HEK293 (cell line): ENCODE data around the gene METTL6.

ENCODE experiments used
- CTCF ChIA-PET: fragments of 350-600 bp; formaldehyde crosslinking; extraction: SDS; loops from one replicate; lab custom pipeline; 2021; ENCODE audit warnings: antibody characterized with exemption; lab: Yijun Ruan, JAX
- POLR2A ChIA-PET: fragments of 300-600 bp; formaldehyde crosslinking; extraction: SDS; loops from one replicate; lab custom pipeline; 2020; ENCODE audit warnings: antibody characterized with exemption, inconsistent platforms; lab: Yijun Ruan, JAX
- H3K27ac ChIP-seq: fragments of 200-500 bp; sonication (Bioruptor generic); 2 replicates; pipeline ENCODE4 v1.5.1; 2014; ENCODE audit warnings: low read depth, low read length, control low read depth, inconsistent platforms; ENCODE audit errors: extremely low read depth
- H3K36me3 ChIP-seq, 2 experiments: fragments of 200-500 bp in 1 of 2; sonication (Bioruptor generic) in 1 of 2; 1 replicate in 1 of 2; 2 replicates in 1 of 2; pipeline ENCODE4 v1.5.1; 2014 to 2017; ENCODE audit warnings: inconsistent platforms in 2 of 2, low read length in 2 of 2; ENCODE audit not compliant: control insufficient read depth in 2 of 2, insufficient read depth in 1 of 2
- H3K4me1 ChIP-seq: fragments of 200-500 bp; sonication (Bioruptor generic); 2 replicates; pipeline ENCODE4 v1.5.1; 2014; ENCODE audit warnings: mild to moderate bottlenecking, low read length, inconsistent platforms; ENCODE audit not compliant: control insufficient read depth, insufficient read depth
- H3K4me3 ChIP-seq: 2 replicates; pipeline ENCODE4 v1.5.1; 2011; ENCODE audit warnings: low read depth, mild to moderate bottlenecking, control low read depth, low read length, moderate library complexity
- H3K9me3 ChIP-seq: fragments of 200-500 bp; sonication (Bioruptor generic); 2 replicates; pipeline ENCODE4 v1.5.1; 2014; ENCODE audit warnings: low read depth, low read length, inconsistent platforms; ENCODE audit not compliant: control insufficient read depth, insufficient read depth
- GLI2 ChIP-seq: fragments of 450-650 bp; formaldehyde crosslinking; IDR thresholded peaks from 2 replicates; pipeline ENCODE4; 2017; ENCODE audit warnings: missing biosample characterization, missing genetic modification characterization, low read depth, borderline replicate concordance
- WT1 ChIP-seq: fragments of 450-650 bp; formaldehyde crosslinking; IDR thresholded peaks from 2 replicates; pipeline ENCODE4 v1.5.1; 2016; ENCODE audit warnings: missing biosample characterization, missing genetic modification characterization
- ZBTB11 ChIP-seq: fragments of 450-650 bp; formaldehyde crosslinking; conservative IDR thresholded peaks from 2 replicates; pipeline ENCODE4 v1.5.1; 2016; ENCODE audit warnings: low read depth, missing biosample characterization, missing genetic modification characterization
- ZBTB21 ChIP-seq: fragments of 450-650 bp; formaldehyde crosslinking; IDR thresholded peaks from 2 replicates; pipeline ENCODE4 v1.5.1; 2017; ENCODE audit warnings: missing biosample characterization, missing genetic modification characterization
- ZBTB48 ChIP-seq: fragments of 450-650 bp; formaldehyde crosslinking; IDR thresholded peaks from 2 replicates; pipeline ENCODE4 v1.5.1; 2016; ENCODE audit warnings: missing biosample characterization, missing genetic modification characterization
- ZBTB7A ChIP-seq: fragments of 450-650 bp; formaldehyde crosslinking; IDR thresholded peaks from 2 replicates; pipeline ENCODE4 v1.5.1; 2016; ENCODE audit warnings: low read depth, missing biosample characterization, missing genetic modification characterization
- ZIC2 ChIP-seq: fragments of 450-650 bp; formaldehyde crosslinking; IDR thresholded peaks from 2 replicates; pipeline ENCODE4 v1.5.1; 2016; ENCODE audit warnings: missing biosample characterization, missing genetic modification characterization
- ZNF138 ChIP-seq: fragments of 450-650 bp; formaldehyde crosslinking; IDR thresholded peaks from 2 replicates; pipeline ENCODE4 v1.5.1; 2016; ENCODE audit warnings: missing biosample characterization, missing genetic modification characterization, borderline replicate concordance
- ZNF16 ChIP-seq: fragments of 450-650 bp; formaldehyde crosslinking; IDR thresholded peaks from 2 replicates; pipeline ENCODE4 v1.5.1; 2016; ENCODE audit warnings: low read depth, missing biosample characterization, missing genetic modification characterization
- ZNF169 ChIP-seq: fragments of 450-650 bp; formaldehyde crosslinking; IDR thresholded peaks from 2 replicates; pipeline ENCODE4 v1.5.1; 2016; ENCODE audit warnings: missing biosample characterization, missing genetic modification characterization
- ZNF18 ChIP-seq: fragments of 450-650 bp; formaldehyde crosslinking; IDR thresholded peaks from 2 replicates; pipeline ENCODE4 v1.5.1; 2016; ENCODE audit warnings: missing biosample characterization, missing genetic modification characterization
- ZNF184 ChIP-seq: fragments of 450-650 bp; IDR thresholded peaks from 2 replicates; pipeline ENCODE4 v1.5.1; 2018; ENCODE audit warnings: missing biosample characterization, mild to moderate bottlenecking, missing genetic modification characterization
- ZNF350 ChIP-seq: fragments of 450-650 bp; formaldehyde crosslinking; IDR thresholded peaks from 2 replicates; pipeline ENCODE4 v1.5.0; 2017; ENCODE audit warnings: missing biosample characterization, mild to moderate bottlenecking, missing genetic modification characterization
- ZNF561 ChIP-seq: fragments of 450-650 bp; IDR thresholded peaks from 2 replicates; pipeline ENCODE4 v1.5.1; 2018; ENCODE audit warnings: missing biosample characterization, missing genetic modification characterization, borderline replicate concordance
- ZNF610 ChIP-seq: fragments of 450-650 bp; formaldehyde crosslinking; IDR thresholded peaks from 2 replicates; pipeline ENCODE4 v1.5.1; 2016; ENCODE audit warnings: missing biosample characterization, missing genetic modification characterization, borderline replicate concordance
- ZNF621 ChIP-seq: fragments of 450-650 bp; formaldehyde crosslinking; IDR thresholded peaks from 2 replicates; pipeline ENCODE4 v1.5.1; 2017; ENCODE audit warnings: missing biosample characterization, missing genetic modification characterization
- ZNF626 ChIP-seq: fragments of 450-650 bp; sonication (Bioruptor Pico); formaldehyde crosslinking; IDR thresholded peaks from 2 replicates; pipeline ENCODE4 v1.5.1; 2018; ENCODE audit warnings: missing biosample characterization, missing genetic modification characterization, inconsistent platforms
- ZNF660 ChIP-seq: fragments of 450-650 bp; IDR thresholded peaks from 2 replicates; pipeline ENCODE4 v1.5.1; 2018; ENCODE audit warnings: missing biosample characterization, mild to moderate bottlenecking, missing genetic modification characterization
- ZNF76 ChIP-seq: fragments of 450-650 bp; formaldehyde crosslinking; IDR thresholded peaks from 2 replicates; pipeline ENCODE4; 2016; ENCODE audit warnings: low read depth, missing biosample characterization, missing genetic modification characterization, borderline replicate concordance
- ZSCAN30 ChIP-seq: fragments of 450-650 bp; IDR thresholded peaks from 2 replicates; pipeline ENCODE4 v1.5.1; 2018; ENCODE audit warnings: missing biosample characterization, mild to moderate bottlenecking, missing genetic modification characterization, moderate library complexity
- TF ChIP-seq, protein P1 (sequence below): fragments of 450-650 bp; formaldehyde crosslinking; conservative IDR thresholded peaks from 2 replicates; pipeline ENCODE4 v1.5.1; 2016; ENCODE audit warnings: low read depth, missing biosample characterization, missing genetic modification characterization
- TF ChIP-seq, protein P2 (sequence below): fragments of 450-650 bp; formaldehyde crosslinking; IDR thresholded peaks from 2 replicates; pipeline ENCODE4 v1.5.1; 2016; ENCODE audit warnings: missing biosample characterization, missing genetic modification characterization
- TF ChIP-seq, protein P3 (sequence below): fragments of 450-650 bp; formaldehyde crosslinking; IDR thresholded peaks from 2 replicates; pipeline ENCODE4 v1.5.1; 2016; ENCODE audit warnings: missing biosample characterization, missing genetic modification characterization
- TF ChIP-seq, protein P4 (sequence below): fragments of 450-650 bp; formaldehyde crosslinking; IDR thresholded peaks from 2 replicates; pipeline ENCODE4 v1.5.1; 2016; ENCODE audit warnings: missing biosample characterization, missing genetic modification characterization

Gene METTL6

GRCh38 chr3:15470849-15471248 is 43.5 kb upstream of the METTL6 start (continued):
- TF ChIP-seq ZNF626 (tag by site-specific recombination) (no peak), ZNF621 (tag by site-specific recombination) (no peak), ZNF18 (tag by site-specific recombination) (no peak)
- TF ChIP-seq, protein P1, sequence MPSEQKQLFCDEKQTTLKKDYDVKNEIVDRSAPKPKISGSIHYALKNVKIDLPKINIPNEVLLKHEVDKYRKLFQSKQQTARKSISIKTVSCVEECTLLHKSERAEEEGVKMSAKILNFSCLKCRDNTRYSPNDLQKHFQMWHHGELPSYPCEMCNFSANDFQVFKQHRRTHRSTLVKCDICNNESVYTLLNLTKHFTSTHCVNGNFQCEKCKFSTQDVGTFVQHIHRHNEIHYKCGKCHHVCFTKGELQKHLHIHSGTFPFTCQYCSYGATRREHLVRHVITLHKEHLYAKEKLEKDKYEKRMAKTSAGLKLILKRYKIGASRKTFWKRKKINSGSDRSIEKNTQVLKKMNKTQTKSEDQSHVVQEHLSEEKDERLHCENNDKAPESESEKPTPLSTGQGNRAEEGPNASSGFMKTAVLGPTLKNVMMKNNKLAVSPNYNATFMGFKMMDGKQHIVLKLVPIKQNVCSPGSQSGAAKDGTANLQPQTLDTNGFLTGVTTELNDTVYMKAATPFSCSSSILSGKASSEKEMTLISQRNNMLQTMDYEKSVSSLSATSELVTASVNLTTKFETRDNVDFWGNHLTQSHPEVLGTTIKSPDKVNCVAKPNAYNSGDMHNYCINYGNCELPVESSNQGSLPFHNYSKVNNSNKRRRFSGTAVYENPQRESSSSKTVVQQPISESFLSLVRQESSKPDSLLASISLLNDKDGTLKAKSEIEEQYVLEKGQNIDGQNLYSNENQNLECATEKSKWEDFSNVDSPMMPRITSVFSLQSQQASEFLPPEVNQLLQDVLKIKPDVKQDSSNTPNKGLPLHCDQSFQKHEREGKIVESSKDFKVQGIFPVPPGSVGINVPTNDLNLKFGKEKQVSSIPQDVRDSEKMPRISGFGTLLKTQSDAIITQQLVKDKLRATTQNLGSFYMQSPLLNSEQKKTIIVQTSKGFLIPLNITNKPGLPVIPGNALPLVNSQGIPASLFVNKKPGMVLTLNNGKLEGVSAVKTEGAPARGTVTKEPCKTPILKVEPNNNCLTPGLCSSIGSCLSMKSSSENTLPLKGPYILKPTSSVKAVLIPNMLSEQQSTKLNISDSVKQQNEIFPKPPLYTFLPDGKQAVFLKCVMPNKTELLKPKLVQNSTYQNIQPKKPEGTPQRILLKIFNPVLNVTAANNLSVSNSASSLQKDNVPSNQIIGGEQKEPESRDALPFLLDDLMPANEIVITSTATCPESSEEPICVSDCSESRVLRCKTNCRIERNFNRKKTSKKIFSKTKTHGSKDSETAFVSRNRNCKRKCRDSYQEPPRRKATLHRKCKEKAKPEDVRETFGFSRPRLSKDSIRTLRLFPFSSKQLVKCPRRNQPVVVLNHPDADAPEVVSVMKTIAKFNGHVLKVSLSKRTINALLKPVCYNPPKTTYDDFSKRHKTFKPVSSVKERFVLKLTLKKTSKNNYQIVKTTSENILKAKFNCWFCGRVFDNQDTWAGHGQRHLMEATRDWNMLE (tag by site-specific recombination): no peak

DNA sequence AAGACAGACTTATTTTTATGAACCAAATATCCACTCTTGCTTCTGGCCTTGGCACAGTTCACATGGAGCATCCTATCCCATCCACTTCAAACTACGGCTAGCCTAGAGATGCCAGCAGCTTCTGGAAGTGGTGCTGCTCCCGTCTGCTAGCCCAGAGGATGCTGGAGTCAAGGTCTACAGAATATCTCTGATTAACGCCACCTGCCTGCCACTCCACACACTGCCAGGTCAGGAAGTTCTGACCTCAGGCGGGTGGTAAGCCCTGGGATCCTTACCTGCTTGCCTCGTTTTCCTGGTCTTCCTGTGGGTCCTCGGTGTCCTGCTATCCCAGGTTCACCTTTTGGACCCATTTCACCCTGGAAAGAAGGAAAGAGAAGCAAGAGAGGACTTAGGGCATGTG is 42.9 kb upstream of the METTL6 start:
- TF ChIP-seq GLI2 (tag by site-specific recombination) (no peak), ZNF561 (tag by site-specific recombination) (no peak), ZBTB7A (tag by site-specific recombination) (no peak), ZNF350 (tag by site-specific recombination) (no peak), ZNF76 (tag by site-specific recombination) (no peak), ZNF138 (tag by site-specific recombination) (no peak), ZBTB21 (tag by site-specific recombination) (no peak), ZNF184 (tag by site-specific recombination) (no peak), ZNF16 (no peak), ZIC2 (tag by site-specific recombination) (no peak), ZBTB11 (no peak), ZSCAN30 (tag by site-specific recombination) (no peak), ZNF660 (tag by site-specific recombination) (no peak), ZNF610 (tag by site-specific recombination) (no peak), ZNF169 (tag by site-specific recombination) (no peak), WT1 (tag by site-specific recombination) (no peak), ZBTB48 (tag by site-specific recombination) (no peak)
- TF ChIP-seq, protein P2, sequence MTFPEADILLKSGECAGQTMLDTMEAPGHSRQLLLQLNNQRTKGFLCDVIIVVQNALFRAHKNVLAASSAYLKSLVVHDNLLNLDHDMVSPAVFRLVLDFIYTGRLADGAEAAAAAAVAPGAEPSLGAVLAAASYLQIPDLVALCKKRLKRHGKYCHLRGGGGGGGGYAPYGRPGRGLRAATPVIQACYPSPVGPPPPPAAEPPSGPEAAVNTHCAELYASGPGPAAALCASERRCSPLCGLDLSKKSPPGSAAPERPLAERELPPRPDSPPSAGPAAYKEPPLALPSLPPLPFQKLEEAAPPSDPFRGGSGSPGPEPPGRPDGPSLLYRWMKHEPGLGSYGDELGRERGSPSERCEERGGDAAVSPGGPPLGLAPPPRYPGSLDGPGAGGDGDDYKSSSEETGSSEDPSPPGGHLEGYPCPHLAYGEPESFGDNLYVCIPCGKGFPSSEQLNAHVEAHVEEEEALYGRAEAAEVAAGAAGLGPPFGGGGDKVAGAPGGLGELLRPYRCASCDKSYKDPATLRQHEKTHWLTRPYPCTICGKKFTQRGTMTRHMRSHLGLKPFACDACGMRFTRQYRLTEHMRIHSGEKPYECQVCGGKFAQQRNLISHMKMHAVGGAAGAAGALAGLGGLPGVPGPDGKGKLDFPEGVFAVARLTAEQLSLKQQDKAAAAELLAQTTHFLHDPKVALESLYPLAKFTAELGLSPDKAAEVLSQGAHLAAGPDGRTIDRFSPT (tag by site-specific recombination): no peak
- TF ChIP-seq, protein P3, sequence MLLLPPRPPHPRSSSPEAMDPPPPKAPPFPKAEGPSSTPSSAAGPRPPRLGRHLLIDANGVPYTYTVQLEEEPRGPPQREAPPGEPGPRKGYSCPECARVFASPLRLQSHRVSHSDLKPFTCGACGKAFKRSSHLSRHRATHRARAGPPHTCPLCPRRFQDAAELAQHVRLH (tag by site-specific recombination): no peak
- TF ChIP-seq, protein P4, sequence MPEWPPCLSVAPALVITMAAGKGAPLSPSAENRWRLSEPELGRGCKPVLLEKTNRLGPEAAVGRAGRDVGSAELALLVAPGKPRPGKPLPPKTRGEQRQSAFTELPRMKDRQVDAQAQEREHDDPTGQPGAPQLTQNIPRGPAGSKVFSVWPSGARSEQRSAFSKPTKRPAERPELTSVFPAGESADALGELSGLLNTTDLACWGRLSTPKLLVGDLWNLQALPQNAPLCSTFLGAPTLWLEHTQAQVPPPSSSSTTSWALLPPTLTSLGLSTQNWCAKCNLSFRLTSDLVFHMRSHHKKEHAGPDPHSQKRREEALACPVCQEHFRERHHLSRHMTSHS: no peak
- Histone ChIP-seq H3K9me3 (no peaks in the 10 kb centered on the region), H3K4me1 (no peaks in the 10 kb centered on the region), H3K36me3 (no peaks in the 10 kb centered on the region), H3K4me3 (no peak overlapping the region), H3K27ac (no peak overlapping the region)
- CTCF ChIA-PET: interaction anchor here (0.6 kb wide), 1 partner anchor 401 kb away, joined by 3 read pairs; no protein-coding TSS in a partner anchor
- POLR2A ChIA-PET: no interaction called here
